Right ventricle myocardium superior (tissue), 1 donor: ENCODE results near the gene HPN. TPM values are rescaled to one million over a fixed set of nuclear protein-coding genes. Genes with fewer than 3 reads are reported as not detected.
"Not testable (repeated sequence)": the region's sequence is repeated elsewhere in the genome, so short reads cannot be mapped to it uniquely, and the experiment has no call there.

Source experiments
- ATAC-seq: fragments of 200-7000 bp; cut with Tn5 transposase; one replicate; pipeline ENCODE4 v1.9.1; 2020; ENCODE audit warnings: mild to moderate bottlenecking; ENCODE audit not compliant: poor library complexity
- DNase-seq: peaks from one replicate; pipeline ENCODE4 v3.0.0-alpha.2; 2020
- intact Hi-C: fragments of 100-400 bp; cut with DNase I; formaldehyde crosslinking; loops from one replicate; pipeline ENCODE4 v1.11.2; 2022
- total RNA-seq: library from RNA; stranded (reverse); fragmentation: NEBNext Ultra II Directional; extraction: Animal tissue kit (Norgen Biotek cat#: 25700); gene quantifications from one replicate; pipeline ENCODE4 v1.2.1, GENCODE V29; 2021
- donor health status: DM: no; HTN: yes; CAD: no; lungs with severe emphysema.

Gene HPN
- total RNA-seq, 1 donor from 2014 or later = 5.6 TPM

- intact Hi-C loops = no loop called here
- peak; percentile 95 for ATAC-seq
- DNase-seq = no peak
Measured at GRCh38 chr19:35090506-35091214, 49.1 kb downstream of the HPN start.

- no peak for ATAC-seq
- intact Hi-C loops = no loop called here
- no peak for DNase-seq
Measured at GRCh38 chr19:35093430-35093829, 51.9 kb downstream of the HPN start.

DNA sequence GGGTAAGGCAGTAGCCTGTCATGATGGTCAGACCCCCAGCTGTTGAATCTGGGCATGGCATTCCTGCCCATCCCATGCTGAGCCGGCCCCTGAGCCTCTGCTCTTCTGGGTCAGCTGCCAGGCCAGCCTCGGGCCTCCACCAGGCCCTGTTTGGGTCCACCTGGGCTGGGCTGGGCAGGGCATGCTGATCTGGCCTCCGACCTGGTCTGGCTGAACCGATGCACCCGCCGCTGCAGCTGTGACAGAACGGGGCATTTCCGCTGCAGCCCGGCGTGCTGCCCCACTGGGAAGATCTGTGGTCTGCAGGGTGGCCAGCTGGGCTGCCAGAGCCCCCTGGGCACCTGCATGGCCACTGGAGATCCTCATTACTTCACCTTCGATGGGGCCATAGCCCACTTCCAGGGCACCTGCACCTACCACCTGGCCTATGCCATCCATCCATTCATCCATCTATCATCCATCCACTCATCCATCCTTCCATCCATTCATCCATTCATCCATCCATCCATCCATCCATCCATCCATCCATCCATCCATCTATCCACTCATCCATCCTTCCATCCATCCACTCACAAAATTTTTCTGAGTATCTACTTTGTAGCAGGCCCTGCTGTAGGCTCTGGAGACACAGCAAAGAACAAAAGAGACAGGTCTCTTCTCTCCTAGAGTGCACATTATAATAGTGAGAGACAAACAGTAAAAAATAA, 52.6 kb downstream of the HPN start:
- no peak for ATAC-seq
- no peak for DNase-seq
- intact Hi-C loops = no loop called here

DNA sequence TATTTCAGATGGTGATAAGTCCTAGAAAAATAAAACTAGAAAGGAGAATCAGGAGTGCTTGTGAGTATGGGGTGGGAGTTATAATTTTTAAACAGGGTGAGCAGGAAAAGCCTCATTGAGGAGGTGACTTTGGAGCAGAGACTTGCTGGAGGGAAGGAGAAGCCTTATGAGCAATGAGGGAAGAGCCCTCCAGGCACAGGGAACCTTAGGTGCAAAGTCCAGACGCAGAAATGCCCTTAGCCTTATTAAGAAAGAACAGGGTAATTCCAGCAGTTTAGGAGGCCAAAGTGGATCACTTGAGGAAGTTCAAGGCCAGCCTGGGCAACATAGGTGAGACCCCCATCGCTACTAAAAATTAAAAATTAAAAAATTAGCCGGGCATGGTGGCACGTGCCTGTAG, 53.1 kb downstream of the HPN start:
- intact Hi-C loops = no loop called here
- DNase-seq (no peak), ATAC-seq (no peak)

DNA sequence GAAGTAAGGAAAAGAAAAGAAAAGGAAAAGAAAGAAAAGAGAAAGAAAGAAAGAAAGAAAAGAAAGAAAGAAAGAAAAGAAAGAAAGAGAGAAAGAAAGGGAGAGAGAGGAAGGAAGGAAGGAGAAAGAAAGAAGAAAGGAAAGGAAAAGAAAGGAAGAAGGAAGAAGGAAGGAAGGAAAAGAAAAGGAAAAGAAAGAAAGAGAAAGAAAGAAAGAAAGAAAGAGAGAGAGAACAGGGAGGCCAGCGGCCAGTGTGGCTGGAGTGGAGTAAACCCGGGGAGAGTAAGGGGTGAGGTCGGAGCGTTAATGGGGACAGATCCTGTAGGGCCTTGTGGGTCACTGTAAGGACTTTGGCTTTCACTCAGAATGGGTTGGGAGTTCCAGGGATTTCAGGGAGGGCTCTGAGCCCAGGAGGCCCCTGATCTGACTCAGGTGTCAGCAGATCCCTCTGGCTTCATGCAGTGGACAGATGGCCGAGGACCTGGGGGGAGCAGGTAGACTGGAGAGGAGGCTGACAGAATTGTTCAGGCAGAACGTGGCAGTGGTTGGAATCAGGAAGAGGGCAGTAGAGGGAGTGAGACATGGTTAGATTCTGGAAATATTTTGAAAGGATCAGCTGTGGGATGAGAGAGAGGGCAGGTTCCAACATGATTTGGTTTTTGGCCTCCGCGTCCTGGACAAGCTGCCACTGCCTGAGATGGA, 54.3 kb downstream of the HPN start:
- no peak for DNase-seq
- intact Hi-C loops = no loop called here
- no peak for ATAC-seq

DNA sequence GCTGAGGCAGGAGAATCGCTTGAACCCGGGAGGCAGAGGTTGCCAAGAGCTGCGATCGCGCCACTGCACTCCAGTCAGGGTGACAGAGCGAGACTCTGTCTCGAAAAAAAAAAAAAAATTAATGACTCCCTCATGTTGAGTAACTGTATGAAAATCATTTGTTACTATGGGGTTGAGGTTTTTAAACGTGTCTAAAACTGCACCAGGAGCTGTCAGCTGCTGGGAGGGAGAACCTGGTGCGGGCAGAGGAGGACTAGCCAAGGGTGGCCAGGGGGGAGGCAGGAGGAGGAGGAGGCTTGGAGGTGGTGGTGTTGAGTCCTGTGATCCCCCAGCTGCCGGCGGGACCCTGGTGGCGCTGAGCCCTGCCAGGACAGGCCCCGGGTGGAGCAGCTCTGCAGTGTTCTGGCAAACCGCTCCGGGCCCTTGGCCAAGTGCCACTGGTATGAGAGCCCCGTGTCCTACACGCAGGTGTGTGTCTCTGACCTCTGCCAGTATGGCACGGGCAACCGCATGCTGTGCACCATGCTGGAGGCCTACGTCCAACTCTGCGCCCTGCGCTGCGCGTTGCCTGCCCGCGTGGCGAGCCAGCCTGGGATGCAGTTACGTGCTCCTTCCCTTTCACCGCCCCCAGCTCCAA, 57.0 kb downstream of the HPN start:
- intact Hi-C loops = no loop called here
- peak; percentile 78 for DNase-seq
- peak; percentile 71 for ATAC-seq

DNA sequence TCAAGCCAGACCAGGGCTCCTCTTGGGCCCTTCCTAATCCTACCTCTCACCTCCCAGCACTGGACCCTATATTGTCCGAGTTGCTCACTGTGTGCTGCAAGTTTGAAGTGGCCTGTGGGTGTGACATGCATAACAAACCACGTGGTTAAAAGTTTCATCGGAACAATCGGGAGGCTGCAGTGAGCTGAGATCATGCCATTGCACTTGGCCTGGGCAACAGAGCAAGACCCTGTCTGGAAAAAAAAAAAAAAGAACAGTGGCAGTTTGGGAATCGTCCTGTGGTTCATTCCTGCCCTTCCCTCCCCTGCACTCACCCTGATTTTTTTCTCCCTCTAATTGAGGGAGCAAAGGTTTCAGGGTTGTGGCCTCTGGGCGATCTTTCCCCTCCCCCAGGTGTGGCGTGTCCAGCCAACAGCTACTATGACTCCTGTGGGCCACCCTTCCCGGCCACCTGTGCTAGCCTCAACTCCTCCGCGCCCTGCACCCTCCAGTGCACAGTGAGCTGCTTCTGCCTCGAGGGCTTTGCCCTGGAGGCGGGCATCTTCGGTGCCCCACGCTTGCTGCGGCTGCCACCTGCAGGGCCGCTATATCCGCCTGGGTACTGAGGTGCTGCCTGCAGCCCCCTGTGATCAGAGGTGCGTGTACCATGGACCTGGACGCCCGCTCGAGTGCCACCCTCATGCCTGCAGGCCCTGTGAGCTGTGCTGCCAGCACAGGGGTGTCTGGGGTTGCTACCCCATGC, 57.8 kb downstream of the HPN start:
- intact Hi-C loops = no loop called here
- DNase-seq (no peak), ATAC-seq (peak; percentile 10)

- ATAC-seq (no peak), DNase-seq (no peak)
- intact Hi-C loops = no loop called here
Measured at GRCh38 chr19:35099897-35100275, 58.4 kb downstream of the HPN start.

DNA sequence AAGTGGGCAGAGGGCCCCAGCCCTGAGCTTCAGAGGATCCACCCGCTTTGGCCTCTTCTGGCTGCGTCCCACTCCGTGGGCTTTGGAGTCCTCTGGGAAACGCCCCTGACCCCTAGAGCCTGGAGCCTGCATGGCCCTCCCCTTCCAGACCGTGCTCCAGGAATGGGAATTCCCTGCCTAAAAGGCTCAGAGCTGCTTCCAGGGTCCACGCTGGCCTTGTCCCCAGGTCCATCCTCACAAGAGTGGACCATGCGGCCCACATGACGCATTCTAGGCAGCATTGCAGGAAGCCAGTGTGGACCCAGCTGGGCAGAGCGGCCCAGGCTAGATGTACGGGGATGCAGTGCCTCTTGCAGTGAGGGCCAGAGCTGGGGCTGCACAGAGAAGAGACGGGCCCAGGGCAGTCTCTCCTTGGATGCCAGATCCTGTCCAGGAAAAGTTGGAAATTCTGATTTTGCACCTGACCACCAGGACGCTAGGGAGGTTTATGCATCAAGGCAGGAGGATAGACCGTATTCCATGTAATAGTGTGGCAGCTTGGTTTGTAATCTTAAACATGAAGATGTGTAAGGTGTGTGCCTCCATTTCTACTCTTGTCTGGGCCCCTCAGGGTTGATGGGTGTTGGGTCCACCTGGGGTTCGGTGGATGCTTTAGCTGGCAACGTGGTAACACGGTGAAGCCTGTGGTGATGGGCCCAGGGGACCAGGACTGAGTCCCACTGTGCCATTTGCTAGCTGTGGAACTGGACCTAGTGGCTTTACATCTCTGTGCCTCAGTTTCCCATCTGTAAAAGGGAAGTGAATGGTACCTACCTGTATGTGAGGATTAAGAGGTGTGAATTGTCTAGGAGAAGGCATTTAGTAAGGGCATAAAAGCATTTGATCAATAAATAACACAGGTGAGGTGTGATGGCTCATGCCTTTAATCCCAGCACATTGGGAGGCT, 59.3 kb downstream of the HPN start:
- DNase-seq = no peak
- intact Hi-C loops = no loop called here
- ATAC-seq = no peak

- ATAC-seq, DNase-seq, intact Hi-C loops: not testable (repeated sequence)
Measured at GRCh38 chr19:35101949-35102348, 60.4 kb downstream of the HPN start.

- intact Hi-C loops, DNase-seq: not testable (repeated sequence)
Measured at GRCh38 chr19:35103614-35104013, 62.1 kb downstream of the HPN start.

DNA sequence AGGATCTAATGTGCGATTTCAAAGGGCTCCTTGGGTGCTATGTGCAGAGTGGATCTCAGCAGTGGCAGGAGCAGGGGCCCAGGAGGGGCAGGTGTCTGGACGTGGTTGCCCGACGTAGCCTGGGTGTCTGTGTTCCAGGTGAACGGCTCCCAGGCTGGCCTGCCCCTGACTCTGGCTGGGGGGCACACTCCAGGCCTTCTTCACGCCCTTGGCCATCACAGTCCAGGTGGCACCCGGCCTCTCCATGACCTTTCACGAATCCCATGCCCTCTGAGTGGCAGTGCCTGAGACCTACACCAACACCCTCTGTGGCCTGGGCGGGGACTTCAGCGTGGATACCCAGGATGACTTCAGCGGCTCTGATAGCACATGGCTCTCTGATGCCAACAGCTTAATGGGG, 62.8 kb downstream of the HPN start:
- intact Hi-C loops = no loop called here
- ATAC-seq (no peak), DNase-seq (no peak)

More at GRCh38 chr19:35103614-35104013, 62.1 kb downstream of the HPN start:
- ATAC-seq = not testable (repeated sequence)

- no peak for ATAC-seq
- no peak for DNase-seq
- intact Hi-C loops = no loop called here
Measured at GRCh38 chr19:35105047-35105410, 63.5 kb downstream of the HPN start.

GRCh38 chr19:35105411-35106290, 64.1 kb downstream of the HPN start:
- intact Hi-C loops = no loop called here
- ATAC-seq = no peak
- DNase-seq = no peak

GRCh38 chr19:35106291-35106583, 64.7 kb downstream of the HPN start:
- DNase-seq = no peak
- intact Hi-C loops = no loop called here
- ATAC-seq = no peak

DNA sequence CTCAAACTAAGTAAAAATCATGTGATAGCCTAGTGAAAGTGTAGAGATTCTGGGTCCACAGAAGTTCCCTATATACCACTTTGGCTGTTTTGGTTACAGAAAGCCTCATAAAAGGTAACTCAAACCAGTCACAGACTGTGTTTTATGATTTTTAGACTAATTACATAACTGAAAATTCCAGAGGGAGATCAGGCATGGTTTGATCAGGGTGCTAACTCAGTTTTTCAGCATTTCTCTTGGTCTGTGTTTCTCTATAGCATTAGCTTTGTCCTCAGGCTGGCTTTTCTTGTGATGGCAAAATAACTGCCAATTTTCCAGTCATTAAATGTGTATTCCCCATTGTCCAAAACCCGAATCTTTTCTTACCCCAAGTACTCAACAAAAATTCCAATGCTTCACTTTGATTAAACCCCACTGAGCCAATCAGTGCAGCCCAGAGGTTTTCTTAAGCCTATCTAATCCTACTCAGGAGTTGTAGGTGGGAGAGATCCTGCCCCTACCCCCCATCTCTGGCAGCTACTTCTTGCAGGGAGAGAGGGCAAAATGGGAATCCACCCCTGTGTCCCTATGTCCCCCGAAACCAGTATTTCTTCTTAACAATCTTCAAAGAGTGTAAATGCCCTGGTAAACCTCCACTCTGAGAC, 65.5 kb downstream of the HPN start:
- DNase-seq (no peak), ATAC-seq (no peak)
- intact Hi-C loops = no loop called here

DNA sequence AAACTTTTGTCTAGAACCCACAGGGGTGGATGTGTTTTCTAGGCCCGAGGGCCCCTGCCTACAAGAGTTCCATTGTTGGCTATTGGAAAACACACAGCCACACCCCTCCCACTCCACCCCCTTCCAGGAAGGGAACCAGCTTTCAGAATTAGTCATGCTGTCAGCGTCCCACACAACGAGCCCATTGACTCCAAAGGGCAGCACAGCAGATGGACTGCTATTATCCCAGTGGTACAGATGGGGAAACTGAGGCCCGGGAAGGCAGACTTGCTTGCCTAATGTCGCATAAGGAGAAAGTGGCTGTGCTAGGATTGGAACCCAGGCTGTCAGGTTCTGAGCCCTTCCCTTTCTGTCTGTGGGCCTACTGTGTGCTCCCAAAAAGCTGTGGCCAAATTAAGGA, 66.0 kb downstream of the HPN start:
- intact Hi-C loops = no loop called here
- DNase-seq (no peak), ATAC-seq (peak; percentile 51)
